ENCODE data around the gene MRPL46. TPM values are rescaled to one million over a fixed set of nuclear protein-coding genes. Genes with fewer than 3 reads are reported as not detected.

The MRPL46 gene
- total RNA-seq, 2 donors from 2014 or later, result 20.4 to 32.0 TPM

- Histone ChIP-seq H3K9me3 (no peaks in the 10 kb centered on the region), H3K36me3 (no peaks in the 10 kb centered on the region), H3K27ac (no peak overlapping the region), H3K27me3 (replicated peaks; ENCODE audit: insufficient read depth) (no peaks in the 10 kb centered on the region), H3K4me1 (replicated peaks) (no peaks in the 10 kb centered on the region), H3K4me3 (no peak overlapping the region)
- intact Hi-C loops (cut with DNase I), result no loop called here
- DNase-seq (ENCODE audit: low spot score), result no peak
- TF ChIP-seq POLR2AphosphoS5 (IDR thresholded peaks at IDR 0.05), result no peak
- TF ChIP-seq CTCF (IDR thresholded peaks at IDR 0.05), result no peak
- no peak for TF ChIP-seq POLR2A (IDR thresholded peaks at IDR 0.05)
- 85% methylated on average over 3 of the region's 3 CpGs for WGBS
Measured at GRCh38 chr15:88498996-88499395, 31.8 kb upstream of the MRPL46 start.

- Histone ChIP-seq H3K27me3 (replicated peaks; ENCODE audit: insufficient read depth) (no peaks in the 10 kb centered on the region), H3K4me1 (replicated peaks) (no peaks in the 10 kb centered on the region), H3K27ac (no peak overlapping the region), H3K36me3 (no peaks in the 10 kb centered on the region), H3K9me3 (no peaks in the 10 kb centered on the region), H3K4me3 (no peak overlapping the region)
- TF ChIP-seq CTCF (IDR thresholded peaks at IDR 0.05) (no peak), POLR2AphosphoS5 (IDR thresholded peaks at IDR 0.05) (no peak), POLR2A (IDR thresholded peaks at IDR 0.05) (no peak)
- intact Hi-C loops (cut with DNase I), result no loop called here
- 67% methylated on average over 11 of the region's 11 CpGs for WGBS
- DNase-seq (ENCODE audit: low spot score), result no peak
Measured at GRCh38 chr15:88497109-88497765, 30.0 kb upstream of the MRPL46 start.

GRCh38 chr15:88493844-88494243, 26.7 kb upstream of the MRPL46 start:
- TF ChIP-seq POLR2A (IDR thresholded peaks at IDR 0.05) (no peak), CTCF (IDR thresholded peaks at IDR 0.05) (no peak), POLR2AphosphoS5 (IDR thresholded peaks at IDR 0.05) (no peak)
- DNase-seq (ENCODE audit: low spot score), result no peak
- Histone ChIP-seq H3K4me1 (replicated peaks) (no peaks in the 10 kb centered on the region), H3K27me3 (replicated peaks; ENCODE audit: insufficient read depth) (no peaks in the 10 kb centered on the region), H3K4me3 (no peak overlapping the region), H3K36me3 (no peaks in the 10 kb centered on the region), H3K27ac (no peak overlapping the region), H3K9me3 (no peaks in the 10 kb centered on the region)
- 87% methylated on average over 10 of the region's 10 CpGs for WGBS
- intact Hi-C loops (cut with DNase I), result no loop called here

- no peaks in the 10 kb centered on the region for H3K36me3 ChIP-seq
- no peak overlapping the region for H3K27ac ChIP-seq
- intact Hi-C loops (cut with DNase I), result no loop called here
- H3K4me1 ChIP-seq (replicated peaks), result no peaks in the 10 kb centered on the region
- no peaks in the 10 kb centered on the region for H3K9me3 ChIP-seq
- H3K27me3 ChIP-seq (replicated peaks; ENCODE audit: insufficient read depth), result no peaks in the 10 kb centered on the region
- DNase-seq (ENCODE audit: low spot score), result no peak
- TF ChIP-seq CTCF (IDR thresholded peaks at IDR 0.05), result no peak
- no peak for TF ChIP-seq POLR2AphosphoS5 (IDR thresholded peaks at IDR 0.05)
- TF ChIP-seq POLR2A (IDR thresholded peaks at IDR 0.05), result no peak
- 59% methylated on average over 10 of the region's 10 CpGs for WGBS
- no peak overlapping the region for H3K4me3 ChIP-seq
Measured at GRCh38 chr15:88491158-88491557, 24.0 kb upstream of the MRPL46 start.

GRCh38 chr15:88490036-88490435, 22.8 kb upstream of the MRPL46 start:
- Histone ChIP-seq H3K9me3 (no peaks in the 10 kb centered on the region), H3K27me3 (replicated peaks; ENCODE audit: insufficient read depth) (no peaks in the 10 kb centered on the region), H3K4me1 (replicated peaks) (no peaks in the 10 kb centered on the region), H3K4me3 (no peak overlapping the region), H3K27ac (no peak overlapping the region), H3K36me3 (no peaks in the 10 kb centered on the region)
- intact Hi-C loops (cut with DNase I), result no loop called here
- TF ChIP-seq POLR2AphosphoS5 (IDR thresholded peaks at IDR 0.05), result no peak
- no peak for TF ChIP-seq CTCF (IDR thresholded peaks at IDR 0.05)
- no peak for DNase-seq (ENCODE audit: low spot score)
- 93% methylated on average over 3 of the region's 3 CpGs for WGBS
